ENCODE data around the gene AGAP2. TPM values are rescaled to one million over a fixed set of nuclear protein-coding genes. Genes with fewer than 3 reads are reported as not detected.

Gene AGAP2
- total RNA-seq, 1 experiment from 2014 or later = 0.40 TPM

DNA sequence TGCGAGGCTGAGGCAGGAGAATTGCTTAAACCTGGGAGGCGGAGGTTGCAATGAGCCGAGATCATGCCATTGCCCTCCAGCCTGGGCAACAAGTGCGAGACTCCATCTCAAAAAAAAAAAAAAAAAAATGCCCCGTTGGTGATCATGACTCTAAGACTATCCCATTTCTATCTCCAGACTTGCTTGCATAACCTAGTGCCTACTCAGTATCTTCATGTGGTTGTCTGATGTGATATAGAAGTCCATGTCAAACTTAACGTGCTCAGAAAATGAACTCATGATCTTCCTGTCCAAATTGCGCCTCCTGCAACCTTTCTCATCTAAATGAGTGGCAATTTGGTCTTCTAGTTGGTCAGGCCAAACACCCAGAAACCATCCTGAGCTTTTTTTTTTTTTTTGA is 39.4 kb upstream of the AGAP2 start:
- Histone ChIP-seq H3K79me2 (ENCODE audit: low read length) (peaks cover 13% of the 10 kb centered on the region), H3K9me2 (replicated peaks; ENCODE audit: low read length) (no peaks in the 10 kb centered on the region), H3K36me3 (ENCODE audit: low read depth, low read length) (no peaks in the 10 kb centered on the region), H3K27me3 (ENCODE audit: low read length) (no peaks in the 10 kb centered on the region), H3K9me3 (ENCODE audit: low read length) (no peaks in the 10 kb centered on the region), H3K4me1 (ENCODE audit: insufficient read depth, low read length) (peaks cover 5% of the 10 kb centered on the region; the same call in 1 of the 2 replicates), H3K27ac (ENCODE audit: low read length) (no peak overlapping the region), H3F3A (ENCODE audit: low read length, unreplicated experiment) (no peaks in the 10 kb centered on the region), H3K4me2 (ENCODE audit: low read length) (no peak overlapping the region), H3K4me3 (ENCODE audit: low read length) (no peak overlapping the region), H2AFZ (ENCODE audit: low read length) (no peak overlapping the region), H4K20me1 (ENCODE audit: low read length) (no peaks in the 10 kb centered on the region), H3K9ac (ENCODE audit: low read length) (no peak overlapping the region)
- CTCF ChIA-PET = no interaction called here
- TF ChIP-seq EZH2phosphoT487 (IDR thresholded peaks at IDR 0.05; ENCODE audit: borderline replicate concordance, low read length) = no peak
- TF ChIP-seq EZH2 (IDR thresholded peaks at IDR 0.05; ENCODE audit: low read length, unreplicated experiment) = no peak
- TF ChIP-seq, protein P1, sequence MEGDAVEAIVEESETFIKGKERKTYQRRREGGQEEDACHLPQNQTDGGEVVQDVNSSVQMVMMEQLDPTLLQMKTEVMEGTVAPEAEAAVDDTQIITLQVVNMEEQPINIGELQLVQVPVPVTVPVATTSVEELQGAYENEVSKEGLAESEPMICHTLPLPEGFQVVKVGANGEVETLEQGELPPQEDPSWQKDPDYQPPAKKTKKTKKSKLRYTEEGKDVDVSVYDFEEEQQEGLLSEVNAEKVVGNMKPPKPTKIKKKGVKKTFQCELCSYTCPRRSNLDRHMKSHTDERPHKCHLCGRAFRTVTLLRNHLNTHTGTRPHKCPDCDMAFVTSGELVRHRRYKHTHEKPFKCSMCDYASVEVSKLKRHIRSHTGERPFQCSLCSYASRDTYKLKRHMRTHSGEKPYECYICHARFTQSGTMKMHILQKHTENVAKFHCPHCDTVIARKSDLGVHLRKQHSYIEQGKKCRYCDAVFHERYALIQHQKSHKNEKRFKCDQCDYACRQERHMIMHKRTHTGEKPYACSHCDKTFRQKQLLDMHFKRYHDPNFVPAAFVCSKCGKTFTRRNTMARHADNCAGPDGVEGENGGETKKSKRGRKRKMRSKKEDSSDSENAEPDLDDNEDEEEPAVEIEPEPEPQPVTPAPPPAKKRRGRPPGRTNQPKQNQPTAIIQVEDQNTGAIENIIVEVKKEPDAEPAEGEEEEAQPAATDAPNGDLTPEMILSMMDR (conservative IDR thresholded peaks at IDR 0.05; ENCODE audit: low read depth, low read length) = no peak
- DNase-seq (no peak), ATAC-seq (no peak)
- intact Hi-C loops (cut with micrococcal nuclease) = no loop called here
- POLR2A ChIA-PET (ENCODE audit: unreplicated experiment) = no interaction called here
- no TSS peak for BruUV-seq (replicated peaks)

DNA sequence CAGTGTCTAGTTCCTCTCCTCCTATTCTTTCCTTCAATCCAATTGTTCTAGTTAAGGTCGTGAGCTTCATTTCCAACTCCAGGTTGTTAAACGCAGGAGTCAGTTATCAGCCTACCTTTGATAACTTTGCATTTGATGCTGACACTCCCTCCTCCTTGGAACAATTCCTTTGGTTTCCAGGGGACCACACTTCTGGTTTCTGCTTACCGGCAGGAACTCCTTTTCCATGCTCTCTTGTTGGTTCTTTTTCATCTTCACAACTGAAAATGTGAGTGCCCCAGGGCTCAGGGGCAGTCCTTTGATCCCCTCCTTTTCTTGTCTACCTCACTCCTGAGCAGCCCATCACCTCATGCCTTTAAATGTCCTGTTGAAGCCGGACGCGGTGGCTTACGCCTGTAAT is 38.8 kb upstream of the AGAP2 start:
- peaks cover 14% of the 10 kb centered on the region for H3K79me2 ChIP-seq (ENCODE audit: low read length)
- H2AFZ ChIP-seq (ENCODE audit: low read length) = no peak overlapping the region
- no peak overlapping the region for H3K4me2 ChIP-seq (ENCODE audit: low read length)
- no peak for ATAC-seq
- no peaks in the 10 kb centered on the region for H3K9me3 ChIP-seq (ENCODE audit: low read length)
- peaks cover 5% of the 10 kb centered on the region; the same call in 1 of the 2 replicates for H3K4me1 ChIP-seq (ENCODE audit: insufficient read depth, low read length)
- TF ChIP-seq EZH2phosphoT487 (IDR thresholded peaks at IDR 0.05; ENCODE audit: borderline replicate concordance, low read length) (no peak), EZH2 (IDR thresholded peaks at IDR 0.05; ENCODE audit: low read length, unreplicated experiment) (no peak)
- TF ChIP-seq, protein P1 (conservative IDR thresholded peaks at IDR 0.05; ENCODE audit: low read depth, low read length) = no peak
- H3K36me3 ChIP-seq (ENCODE audit: low read depth, low read length) = no peaks in the 10 kb centered on the region
- H4K20me1 ChIP-seq (ENCODE audit: low read length) = no peaks in the 10 kb centered on the region
- no peaks in the 10 kb centered on the region for H3K9me2 ChIP-seq (replicated peaks; ENCODE audit: low read length)
- no TSS peak for BruUV-seq (replicated peaks)
- no peak for DNase-seq
- no peak overlapping the region for H3K27ac ChIP-seq (ENCODE audit: low read length)
- intact Hi-C loops (cut with micrococcal nuclease) = no loop called here
- H3K9ac ChIP-seq (ENCODE audit: low read length) = no peak overlapping the region
- no peaks in the 10 kb centered on the region for H3K27me3 ChIP-seq (ENCODE audit: low read length)
- CTCF ChIA-PET = no interaction called here
- no peaks in the 10 kb centered on the region for H3F3A ChIP-seq (ENCODE audit: low read length, unreplicated experiment)
- no peak overlapping the region for H3K4me3 ChIP-seq (ENCODE audit: low read length)
- POLR2A ChIA-PET (ENCODE audit: unreplicated experiment) = no interaction called here

- Histone ChIP-seq H3F3A (ENCODE audit: low read length, unreplicated experiment) (no peaks in the 10 kb centered on the region), H3K4me3 (ENCODE audit: low read length) (no peak overlapping the region), H4K20me1 (ENCODE audit: low read length) (no peaks in the 10 kb centered on the region), H3K9me2 (replicated peaks; ENCODE audit: low read length) (no peaks in the 10 kb centered on the region), H2AFZ (ENCODE audit: low read length) (no peak overlapping the region), H3K79me2 (ENCODE audit: low read length) (peaks cover 18% of the 10 kb centered on the region), H3K36me3 (ENCODE audit: low read depth, low read length) (no peaks in the 10 kb centered on the region), H3K9ac (ENCODE audit: low read length) (no peak overlapping the region), H3K27ac (ENCODE audit: low read length) (no peak overlapping the region), H3K4me1 (ENCODE audit: insufficient read depth, low read length) (peaks cover 5% of the 10 kb centered on the region; the same call in 1 of the 2 replicates), H3K9me3 (ENCODE audit: low read length) (no peaks in the 10 kb centered on the region), H3K27me3 (ENCODE audit: low read length) (no peaks in the 10 kb centered on the region), H3K4me2 (ENCODE audit: low read length) (no peak overlapping the region)
- POLR2A ChIA-PET (ENCODE audit: unreplicated experiment) = no interaction called here
- TF ChIP-seq, protein P1 (conservative IDR thresholded peaks at IDR 0.05; ENCODE audit: low read depth, low read length) = no peak
- no peak for TF ChIP-seq EZH2phosphoT487 (IDR thresholded peaks at IDR 0.05; ENCODE audit: borderline replicate concordance, low read length)
- TF ChIP-seq EZH2 (IDR thresholded peaks at IDR 0.05; ENCODE audit: low read length, unreplicated experiment) = no peak
- no peak for ATAC-seq
- no peak for DNase-seq
- intact Hi-C loops (cut with micrococcal nuclease) = no loop called here
- BruUV-seq (replicated peaks) = no TSS peak
- CTCF ChIA-PET = no interaction called here
These were observed 37.7 kb upstream of the AGAP2 start for GRCh38 chr12:57776247-57776587.

Measured in PC-3 (cell line).